Measurements from ENCODE around the gene GPR158.

DNA sequence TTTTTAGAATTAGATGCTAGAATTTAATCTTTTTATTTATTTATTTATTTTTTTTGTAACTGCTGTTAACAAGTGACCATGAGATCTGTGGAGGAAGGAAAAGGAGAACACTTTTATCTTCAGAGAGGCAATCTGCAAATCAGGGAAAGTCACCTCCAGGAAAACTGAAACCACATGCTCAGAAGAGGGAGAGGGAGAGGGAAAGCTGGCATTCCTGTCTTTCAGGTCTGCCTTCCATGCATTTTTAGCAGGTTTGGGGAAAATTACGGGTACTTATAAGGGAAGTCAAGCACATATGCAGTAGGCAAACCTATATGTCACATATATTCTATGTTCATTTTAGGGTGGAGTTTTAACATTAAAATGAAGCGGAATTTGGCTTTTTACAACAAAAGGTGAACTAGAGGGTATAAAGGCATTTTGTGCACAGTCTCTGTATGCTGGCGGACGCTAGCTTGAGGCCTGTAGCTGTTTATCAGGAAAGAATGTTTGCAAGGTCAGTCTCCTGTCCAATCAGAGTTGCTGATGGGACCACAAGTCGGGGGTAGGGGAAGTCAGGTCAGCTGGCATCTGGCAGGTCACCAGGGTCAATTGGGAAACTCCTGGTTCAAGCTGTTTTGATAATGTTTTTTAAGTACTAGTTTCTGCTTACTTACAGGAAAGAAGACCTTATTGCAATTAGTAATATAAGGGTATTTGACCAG, 333.5 kb downstream of the GPR158 start:
- TF ChIP-seq, protein P1, sequence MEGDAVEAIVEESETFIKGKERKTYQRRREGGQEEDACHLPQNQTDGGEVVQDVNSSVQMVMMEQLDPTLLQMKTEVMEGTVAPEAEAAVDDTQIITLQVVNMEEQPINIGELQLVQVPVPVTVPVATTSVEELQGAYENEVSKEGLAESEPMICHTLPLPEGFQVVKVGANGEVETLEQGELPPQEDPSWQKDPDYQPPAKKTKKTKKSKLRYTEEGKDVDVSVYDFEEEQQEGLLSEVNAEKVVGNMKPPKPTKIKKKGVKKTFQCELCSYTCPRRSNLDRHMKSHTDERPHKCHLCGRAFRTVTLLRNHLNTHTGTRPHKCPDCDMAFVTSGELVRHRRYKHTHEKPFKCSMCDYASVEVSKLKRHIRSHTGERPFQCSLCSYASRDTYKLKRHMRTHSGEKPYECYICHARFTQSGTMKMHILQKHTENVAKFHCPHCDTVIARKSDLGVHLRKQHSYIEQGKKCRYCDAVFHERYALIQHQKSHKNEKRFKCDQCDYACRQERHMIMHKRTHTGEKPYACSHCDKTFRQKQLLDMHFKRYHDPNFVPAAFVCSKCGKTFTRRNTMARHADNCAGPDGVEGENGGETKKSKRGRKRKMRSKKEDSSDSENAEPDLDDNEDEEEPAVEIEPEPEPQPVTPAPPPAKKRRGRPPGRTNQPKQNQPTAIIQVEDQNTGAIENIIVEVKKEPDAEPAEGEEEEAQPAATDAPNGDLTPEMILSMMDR (IDR thresholded peaks at IDR 0.05), result no peak
- no peak for TF ChIP-seq POLR2A (IDR thresholded peaks at IDR 0.05)
